GM21825 (cell line): ENCODE results near the gene TAAR1.
"Not testable (repeated sequence)": the region's sequence is repeated elsewhere in the genome, so short reads cannot be mapped to it uniquely, and the experiment has no call there.

Source experiments
- ATAC-seq: cut with Tn5 transposase; IDR thresholded peaks from one replicate; pipeline ENCODE4 v1.9.1; 2021; ENCODE audit warnings: mild to moderate bottlenecking, moderate library complexity; ENCODE audit not compliant: unreplicated experiment

The TAAR1 gene

GRCh38 chr6:132663661-132664060 lies 4.7 kb upstream of the TAAR1 start:
- ATAC-seq: no peak

GRCh38 chr6:132661906-132662305 lies 2.9 kb upstream of the TAAR1 start:
- ATAC-seq: no peak

- ATAC-seq: no peak
Observed at GRCh38 chr6:132651062-132651461, 7.9 kb downstream of the TAAR1 start.

GRCh38 chr6:132650429-132650828 lies 8.6 kb downstream of the TAAR1 start:
- ATAC-seq: no peak

GRCh38 chr6:132648828-132649227 lies 10.2 kb downstream of the TAAR1 start:
- ATAC-seq: no peak

GRCh38 chr6:132648356-132648755 lies 10.6 kb downstream of the TAAR1 start:
- peak; percentile 79 for ATAC-seq

GRCh38 chr6:132643547-132643946 lies 15.4 kb downstream of the TAAR1 start:
- ATAC-seq: no peak

- ATAC-seq: not testable (repeated sequence)
Observed at GRCh38 chr6:132637135-132637534, 21.8 kb downstream of the TAAR1 start.

- ATAC-seq: not testable (repeated sequence)
Observed at GRCh38 chr6:132635906-132636305, 23.1 kb downstream of the TAAR1 start.

- ATAC-seq: not testable (repeated sequence)
Observed at GRCh38 chr6:132635288-132635687, 23.7 kb downstream of the TAAR1 start.

- ATAC-seq: no peak
Observed at GRCh38 chr6:132634796-132635195, 24.2 kb downstream of the TAAR1 start.

- ATAC-seq: no peak
Observed at GRCh38 chr6:132633362-132633761, 25.6 kb downstream of the TAAR1 start.

GRCh38 chr6:132624175-132624574 lies 34.8 kb downstream of the TAAR1 start, which contains the start of gene TAAR2:
TSS of gene TAAR2 (minus strand) at chr6:132624275. CDS start at chr6:132624275, 0 bp downstream.
- ATAC-seq: no peak

- no peak for ATAC-seq
Observed at GRCh38 chr6:132623106-132623845, 35.7 kb downstream of the TAAR1 start.

- no peak for ATAC-seq
Observed at GRCh38 chr6:132616677-132617076, 42.3 kb downstream of the TAAR1 start.

GRCh38 chr6:132614554-132614953 lies 44.4 kb downstream of the TAAR1 start:
- no peak for ATAC-seq

- ATAC-seq: no peak
Observed at GRCh38 chr6:132612449-132613108, 46.4 kb downstream of the TAAR1 start.

- ATAC-seq: no peak
Observed at GRCh38 chr6:132611616-132612015, 47.4 kb downstream of the TAAR1 start.

GRCh38 chr6:132607544-132608233 lies 51.3 kb downstream of the TAAR1 start:
- ATAC-seq: no peak

GRCh38 chr6:132604635-132605152 lies 54.3 kb downstream of the TAAR1 start:
- ATAC-seq: no peak

GRCh38 chr6:132600900-132601299 lies 58.1 kb downstream of the TAAR1 start:
- ATAC-seq: not testable (repeated sequence)
